GM18499 (cell line): Measurements from ENCODE around the gene HSPA12B.

Source experiments
- ATAC-seq: cut with Tn5 transposase; IDR thresholded peaks from one replicate; pipeline ENCODE4 v1.9.1; 2021; ENCODE audit warnings: moderate number of reproducible peaks; ENCODE audit not compliant: insufficient read depth, unreplicated experiment

The HSPA12B gene

GRCh38 chr20:3732327-3733118 is at the start of gene HSPA12B:
Gene HSPA12B, plus strand, starts transcription at chr20:3732685. Its CDS starts 5,990 bp downstream, at chr20:3738675.
- ATAC-seq, result no peak

GRCh38 chr20:3685341-3685740 is 47.1 kb upstream of the HSPA12B start:
- no peak for ATAC-seq

- no peak for ATAC-seq
Observed at GRCh38 chr20:3686421-3686820, 46.1 kb upstream of the HSPA12B start.

GRCh38 chr20:3686867-3687321 is 45.6 kb upstream of the HSPA12B start:
- ATAC-seq, result no peak

GRCh38 chr20:3687655-3688054 is 44.8 kb upstream of the HSPA12B start:
- ATAC-seq, result no peak

GRCh38 chr20:3689978-3690377 is 42.5 kb upstream of the HSPA12B start:
- no peak for ATAC-seq

- ATAC-seq, result no peak
Observed at GRCh38 chr20:3690413-3690812, 42.1 kb upstream of the HSPA12B start.

- no peak for ATAC-seq
Observed at GRCh38 chr20:3691306-3691705, 41.2 kb upstream of the HSPA12B start.

GRCh38 chr20:3691897-3692296 is 40.6 kb upstream of the HSPA12B start:
- ATAC-seq, result no peak

- ATAC-seq, result no peak
Observed at GRCh38 chr20:3692706-3693294, 39.7 kb upstream of the HSPA12B start.

- no peak for ATAC-seq
Observed at GRCh38 chr20:3693376-3693775, 39.1 kb upstream of the HSPA12B start.

- no peak for ATAC-seq
Observed at GRCh38 chr20:3694864-3695263, 37.6 kb upstream of the HSPA12B start.

- no peak for ATAC-seq
Observed at GRCh38 chr20:3696200-3696599, 36.3 kb upstream of the HSPA12B start.

- ATAC-seq, result no peak
Observed at GRCh38 chr20:3696745-3697587, 35.5 kb upstream of the HSPA12B start.

GRCh38 chr20:3697588-3698305 is 34.7 kb upstream of the HSPA12B start:
- no peak for ATAC-seq

- no peak for ATAC-seq
Observed at GRCh38 chr20:3698591-3699001, 33.9 kb upstream of the HSPA12B start.

GRCh38 chr20:3699037-3699436 is 33.4 kb upstream of the HSPA12B start:
- no peak for ATAC-seq

- no peak for ATAC-seq
Observed at GRCh38 chr20:3701061-3701998, 31.2 kb upstream of the HSPA12B start.
